ENCODE data around the gene PIP5KL1. TPM values are rescaled to one million over a fixed set of nuclear protein-coding genes. Genes with fewer than 3 reads are reported as not detected.

Gene PIP5KL1
- total RNA-seq: 3.3 and 6.1 TPM in 2 replicates

GRCh38 chr9:127930231-127931091, at the start of gene PIP5KL1:
Gene PIP5KL1 (minus strand): TSS chr9:127930777. CDS start chr9:127930752, 25 bp downstream.

GRCh38 chr9:127937388-127938297, 7.1 kb upstream of the PIP5KL1 start, which contains the start of gene DPM2:
Gene DPM2 (minus strand): TSS chr9:127937854. CDS start chr9:127937820, 34 bp downstream.

GRCh38 chr9:127916720-127917581, 13.6 kb downstream of the PIP5KL1 start, which contains the start of gene ST6GALNAC4:
Gene ST6GALNAC4 (minus strand): TSS chr9:127917041. CDS start chr9:127916419, 622 bp downstream.

GRCh38 chr9:127899128-127899943, 31.2 kb downstream of the PIP5KL1 start, which contains the start of gene ST6GALNAC6:
Gene ST6GALNAC6 (minus strand): TSS chr9:127899603. CDS start chr9:127897981, 1,622 bp downstream.

GRCh38 chr9:127877566-127877998, 53.0 kb downstream of the PIP5KL1 start, which contains the start of gene AK1:
Gene AK1 (minus strand): TSS chr9:127877675. CDS start chr9:127874617, 3,058 bp downstream.

Other genes with a start within 250 kb of the PIP5KL1 start
- gene CFAP157, start 223.8 kb downstream of the PIP5KL1 start, total RNA-seq: 0.17 TPM in 1 of 2 replicates, not detected in the other
- 15.0 and 19.0 TPM in 2 replicates for gene PTRH1, start 215.1 kb downstream of the PIP5KL1 start, total RNA-seq
- 0.15 TPM in 1 of 2 replicates, not detected in the other for gene TTC16, start 214.7 kb downstream of the PIP5KL1 start, total RNA-seq
- 4.1 and 4.5 TPM in 2 replicates for gene TOR2A, start 195.5 kb downstream of the PIP5KL1 start, total RNA-seq
- 0.29 TPM in 1 of 2 replicates, not detected in the other for gene SH2D3C, start 152.1 kb downstream of the PIP5KL1 start, total RNA-seq
- gene CDK9, start 144.7 kb downstream of the PIP5KL1 start, total RNA-seq: 39.6 and 54.7 TPM in 2 replicates
- 66.2 and 75.0 TPM in 2 replicates for gene FPGS, start 127.9 kb downstream of the PIP5KL1 start, total RNA-seq
- gene ENG, start 76.1 kb downstream of the PIP5KL1 start, total RNA-seq: 36.8 and 37.1 TPM in 2 replicates
- 51.9 and 85.0 TPM in 2 replicates for gene AK1, start 53.1 kb downstream of the PIP5KL1 start, total RNA-seq
- 47.7 and 90.0 TPM in 2 replicates for gene ST6GALNAC6, start 31.2 kb downstream of the PIP5KL1 start, total RNA-seq
- gene ST6GALNAC4, start 13.7 kb downstream of the PIP5KL1 start, total RNA-seq: 18.9 and 38.7 TPM in 2 replicates
- gene DPM2, start 7.1 kb upstream of the PIP5KL1 start, total RNA-seq: 9.6 and 11.9 TPM in 2 replicates
- 12.9 and 15.4 TPM in 2 replicates for gene EEIG1, start 50.2 kb upstream of the PIP5KL1 start, total RNA-seq
- 14.2 and 14.3 TPM in 2 replicates for gene NAIF1, start 136.5 kb upstream of the PIP5KL1 start, total RNA-seq
- 25.5 and 29.7 TPM in 2 replicates for gene SLC25A25, start 137.5 kb upstream of the PIP5KL1 start, total RNA-seq
- 62.0 and 63.5 TPM in 2 replicates for gene PTGES2, start 197.0 kb upstream of the PIP5KL1 start, total RNA-seq
- not detected in 2 replicates for gene LCN2, start 218.7 kb upstream of the PIP5KL1 start, total RNA-seq
- 31.0 and 55.7 TPM in 2 replicates for gene BBLN, start 229.5 kb upstream of the PIP5KL1 start, total RNA-seq